ENCODE data around the gene STAB2.

DNA sequence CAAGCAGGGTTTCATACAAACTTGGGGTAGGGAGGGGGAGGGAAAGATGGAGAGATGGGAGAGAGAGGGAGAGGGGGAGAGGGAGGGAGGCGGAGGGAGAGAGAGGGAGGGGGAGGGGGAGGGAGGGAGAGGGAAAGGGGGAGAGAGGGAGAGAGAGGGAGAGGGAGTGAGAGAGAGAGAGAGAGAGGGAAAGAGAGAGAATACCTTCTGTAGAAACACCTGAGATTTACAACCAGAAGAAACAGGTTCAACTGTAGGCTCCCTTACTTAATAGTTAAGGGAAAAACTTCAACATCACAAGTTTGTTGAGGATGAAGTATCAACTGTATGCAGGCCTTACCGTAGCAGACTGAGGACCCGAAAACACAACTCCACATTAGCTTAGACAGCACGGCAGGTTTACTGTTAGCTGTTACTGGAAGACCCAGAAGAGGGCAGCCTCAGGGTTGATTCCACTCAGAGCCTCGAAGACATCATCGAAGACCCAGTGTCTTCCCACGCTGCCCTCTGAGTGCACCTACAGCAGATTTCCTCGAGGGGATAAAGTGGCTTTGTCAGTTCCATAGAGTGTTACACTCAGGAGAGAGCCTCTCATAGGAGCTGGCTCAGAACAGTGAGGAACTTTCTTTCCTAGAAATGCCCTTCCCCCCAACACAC is 181.5 kb downstream of the STAB2 start:
- TF ChIP-seq, protein P1, sequence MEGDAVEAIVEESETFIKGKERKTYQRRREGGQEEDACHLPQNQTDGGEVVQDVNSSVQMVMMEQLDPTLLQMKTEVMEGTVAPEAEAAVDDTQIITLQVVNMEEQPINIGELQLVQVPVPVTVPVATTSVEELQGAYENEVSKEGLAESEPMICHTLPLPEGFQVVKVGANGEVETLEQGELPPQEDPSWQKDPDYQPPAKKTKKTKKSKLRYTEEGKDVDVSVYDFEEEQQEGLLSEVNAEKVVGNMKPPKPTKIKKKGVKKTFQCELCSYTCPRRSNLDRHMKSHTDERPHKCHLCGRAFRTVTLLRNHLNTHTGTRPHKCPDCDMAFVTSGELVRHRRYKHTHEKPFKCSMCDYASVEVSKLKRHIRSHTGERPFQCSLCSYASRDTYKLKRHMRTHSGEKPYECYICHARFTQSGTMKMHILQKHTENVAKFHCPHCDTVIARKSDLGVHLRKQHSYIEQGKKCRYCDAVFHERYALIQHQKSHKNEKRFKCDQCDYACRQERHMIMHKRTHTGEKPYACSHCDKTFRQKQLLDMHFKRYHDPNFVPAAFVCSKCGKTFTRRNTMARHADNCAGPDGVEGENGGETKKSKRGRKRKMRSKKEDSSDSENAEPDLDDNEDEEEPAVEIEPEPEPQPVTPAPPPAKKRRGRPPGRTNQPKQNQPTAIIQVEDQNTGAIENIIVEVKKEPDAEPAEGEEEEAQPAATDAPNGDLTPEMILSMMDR (IDR thresholded peaks at IDR 0.05; ENCODE audit: insufficient read depth, low read length, poor library complexity, severe bottlenecking): no peak
- no peak for TF ChIP-seq EZH2phosphoT487 (conservative IDR thresholded peaks at IDR 0.05; ENCODE audit: low read length)

Data from SU-DHL-6 (cell line).